GM10266 (cell line): ENCODE measurements around the gene F5.

Source experiments
- DNase-seq: peaks from one replicate; pipeline ENCODE4 v3.0.0; 2012; ENCODE audit errors: extremely low spot score
- TF ChIP-seq, protein P1 (sequence below): IDR thresholded peaks from 2 replicates; pipeline ENCODE4 v1.5.1; 2012; ENCODE audit warnings: mild to moderate bottlenecking, low read depth; ENCODE audit not compliant: control insufficient read depth, insufficient read depth; ENCODE audit errors: missing control alignments

F5 gene

GRCh38 chr1:169486281-169487051, 99.8 kb downstream of the F5 start:
- TF ChIP-seq, protein P1, sequence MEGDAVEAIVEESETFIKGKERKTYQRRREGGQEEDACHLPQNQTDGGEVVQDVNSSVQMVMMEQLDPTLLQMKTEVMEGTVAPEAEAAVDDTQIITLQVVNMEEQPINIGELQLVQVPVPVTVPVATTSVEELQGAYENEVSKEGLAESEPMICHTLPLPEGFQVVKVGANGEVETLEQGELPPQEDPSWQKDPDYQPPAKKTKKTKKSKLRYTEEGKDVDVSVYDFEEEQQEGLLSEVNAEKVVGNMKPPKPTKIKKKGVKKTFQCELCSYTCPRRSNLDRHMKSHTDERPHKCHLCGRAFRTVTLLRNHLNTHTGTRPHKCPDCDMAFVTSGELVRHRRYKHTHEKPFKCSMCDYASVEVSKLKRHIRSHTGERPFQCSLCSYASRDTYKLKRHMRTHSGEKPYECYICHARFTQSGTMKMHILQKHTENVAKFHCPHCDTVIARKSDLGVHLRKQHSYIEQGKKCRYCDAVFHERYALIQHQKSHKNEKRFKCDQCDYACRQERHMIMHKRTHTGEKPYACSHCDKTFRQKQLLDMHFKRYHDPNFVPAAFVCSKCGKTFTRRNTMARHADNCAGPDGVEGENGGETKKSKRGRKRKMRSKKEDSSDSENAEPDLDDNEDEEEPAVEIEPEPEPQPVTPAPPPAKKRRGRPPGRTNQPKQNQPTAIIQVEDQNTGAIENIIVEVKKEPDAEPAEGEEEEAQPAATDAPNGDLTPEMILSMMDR, result no peak
- DNase-seq, result no peak

GRCh38 chr1:169485431-169486280, 100.6 kb downstream of the F5 start, which contains the start of gene SLC19A2:
SLC19A2 (minus strand) TSS chr1:169485944; CDS start chr1:169485766, 178 bp downstream.
- TF ChIP-seq, protein P1, result peak; percentile 32
- peak; percentile 97 for DNase-seq

DNA sequence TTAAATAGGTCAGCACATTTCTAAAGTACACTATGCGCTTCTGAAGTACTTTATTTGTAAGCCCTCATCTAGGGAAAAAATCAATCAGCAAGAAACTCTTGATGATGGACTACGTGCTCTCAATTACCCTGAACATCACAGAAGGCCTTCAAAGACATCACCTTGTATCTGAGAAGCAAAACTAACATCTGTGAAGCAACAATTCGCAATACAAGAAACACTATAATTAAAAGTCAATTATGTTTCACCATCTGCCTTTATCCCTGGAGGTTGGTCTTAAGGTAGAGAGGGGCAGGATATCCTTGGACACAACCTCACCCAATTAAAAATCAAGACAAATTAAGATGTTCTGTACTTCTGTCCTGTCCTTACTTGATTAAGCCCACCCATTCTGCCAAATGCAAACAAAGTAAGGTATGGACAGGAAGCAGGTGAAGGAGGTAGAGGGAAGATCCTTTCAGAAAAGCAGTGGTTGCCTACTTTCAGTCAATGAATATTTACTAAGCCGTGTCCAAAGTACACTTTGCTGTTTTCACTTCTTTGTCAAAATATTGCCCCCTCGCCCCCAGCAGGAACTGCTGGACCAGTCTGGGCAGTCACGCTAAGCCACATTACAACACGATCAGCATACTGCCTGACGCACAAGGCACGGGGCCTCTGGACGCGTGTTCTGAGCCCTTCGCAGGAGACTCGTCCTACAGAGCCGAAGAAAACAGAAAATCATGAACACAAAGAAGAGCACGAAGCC, 101.4 kb downstream of the F5 start:
- peak; percentile 39 for DNase-seq
- TF ChIP-seq, protein P1, result no peak

DNA sequence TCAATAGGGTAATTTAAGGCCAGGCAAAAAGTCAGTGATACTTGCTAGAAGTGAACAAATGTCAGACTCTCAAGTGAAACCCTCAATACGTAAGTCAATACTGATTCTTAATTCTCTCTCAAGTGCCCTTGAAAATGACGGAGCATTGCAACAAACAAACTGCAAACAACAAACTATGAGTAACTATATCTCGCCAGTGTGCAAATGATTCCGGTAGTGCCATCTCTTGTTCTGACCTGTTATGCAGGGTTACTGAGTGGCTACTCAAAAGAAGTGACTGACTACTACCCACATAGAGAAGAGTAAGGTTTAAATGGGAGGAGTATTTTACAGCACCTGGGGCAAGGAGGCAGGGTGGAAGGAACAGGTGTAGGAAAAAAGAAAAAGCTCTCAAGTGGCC, 102.2 kb downstream of the F5 start:
- TF ChIP-seq, protein P1, result no peak
- DNase-seq, result no peak

- no peak for DNase-seq
- TF ChIP-seq, protein P1, result no peak
Observed at GRCh38 chr1:169483500-169483966, 102.7 kb downstream of the F5 start.

GRCh38 chr1:169479363-169480066, 106.8 kb downstream of the F5 start:
- TF ChIP-seq, protein P1, result no peak
- no peak for DNase-seq
